ENCODE results near the gene CD247. TPM values are rescaled to one million over a fixed set of nuclear protein-coding genes. Genes with fewer than 3 reads are reported as not detected.

The CD247 gene
- total RNA-seq, 1 donor from 2014 or later: 1.3 TPM

DNA sequence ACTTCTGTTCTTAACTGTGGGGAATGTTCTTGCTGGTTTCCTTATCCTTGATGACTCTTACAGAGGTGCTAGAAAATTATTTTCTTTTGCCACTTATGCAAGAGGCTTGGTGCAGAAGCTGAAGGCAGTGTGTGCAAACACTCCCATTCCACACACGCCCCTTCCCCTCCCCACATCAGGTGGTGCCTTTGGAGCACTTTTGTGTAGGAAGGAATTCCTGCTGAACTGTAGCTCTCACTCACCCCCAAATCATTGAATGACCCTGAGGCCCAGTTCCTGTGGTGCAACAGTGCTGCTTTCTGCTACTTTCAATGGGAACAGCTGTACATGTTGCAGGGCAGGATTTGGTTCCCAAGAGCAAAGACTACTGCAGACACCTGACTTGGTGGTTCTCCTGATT is 101.8 kb downstream of the CD247 start:
- Histone ChIP-seq H3K27ac (peak overlapping the region; percentile 89), H3F3A (ENCODE audit: low read depth) (peaks cover 39% of the 10 kb centered on the region), H3K79me2 (ENCODE audit: low read depth) (no peaks in the 10 kb centered on the region), H4K20me1 (ENCODE audit: low read depth) (no peaks in the 10 kb centered on the region), H3K9me3 (ENCODE audit: low read depth) (no peaks in the 10 kb centered on the region), H3K27me3 (no peaks in the 10 kb centered on the region), H2AFZ (replicated peaks) (no peak overlapping the region), H3K4me1 (peaks cover 26% of the 10 kb centered on the region), H3K9ac (no peak overlapping the region), H3K36me3 (peaks cover 4% of the 10 kb centered on the region), H3K4me3 (peak overlapping the region; percentile 7), H3K4me2 (peak overlapping the region; percentile 52)
- Mint-ChIP-seq H3K36me3 (peaks cover 30% of the 10 kb centered on the region), H3K9me3 (no peaks in the 10 kb centered on the region), H3K4me3 (no peak overlapping the region), H3K27me3 (ENCODE audit: insufficient read depth, low read depth) (peaks cover 6% of the 10 kb centered on the region), H3K4me1 (peaks cover 39% of the 10 kb centered on the region), H3K27ac (no peak overlapping the region)
- peak; percentile 76 for DNase-seq (ENCODE audit: low spot score)
- no peak for TF ChIP-seq EZH2 (IDR thresholded peaks at IDR 0.05)
- TF ChIP-seq, protein P1, sequence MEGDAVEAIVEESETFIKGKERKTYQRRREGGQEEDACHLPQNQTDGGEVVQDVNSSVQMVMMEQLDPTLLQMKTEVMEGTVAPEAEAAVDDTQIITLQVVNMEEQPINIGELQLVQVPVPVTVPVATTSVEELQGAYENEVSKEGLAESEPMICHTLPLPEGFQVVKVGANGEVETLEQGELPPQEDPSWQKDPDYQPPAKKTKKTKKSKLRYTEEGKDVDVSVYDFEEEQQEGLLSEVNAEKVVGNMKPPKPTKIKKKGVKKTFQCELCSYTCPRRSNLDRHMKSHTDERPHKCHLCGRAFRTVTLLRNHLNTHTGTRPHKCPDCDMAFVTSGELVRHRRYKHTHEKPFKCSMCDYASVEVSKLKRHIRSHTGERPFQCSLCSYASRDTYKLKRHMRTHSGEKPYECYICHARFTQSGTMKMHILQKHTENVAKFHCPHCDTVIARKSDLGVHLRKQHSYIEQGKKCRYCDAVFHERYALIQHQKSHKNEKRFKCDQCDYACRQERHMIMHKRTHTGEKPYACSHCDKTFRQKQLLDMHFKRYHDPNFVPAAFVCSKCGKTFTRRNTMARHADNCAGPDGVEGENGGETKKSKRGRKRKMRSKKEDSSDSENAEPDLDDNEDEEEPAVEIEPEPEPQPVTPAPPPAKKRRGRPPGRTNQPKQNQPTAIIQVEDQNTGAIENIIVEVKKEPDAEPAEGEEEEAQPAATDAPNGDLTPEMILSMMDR (IDR thresholded peaks at IDR 0.05): no peak
- no peak for TF ChIP-seq EZH2phosphoT487 (IDR thresholded peaks at IDR 0.05)

DNA sequence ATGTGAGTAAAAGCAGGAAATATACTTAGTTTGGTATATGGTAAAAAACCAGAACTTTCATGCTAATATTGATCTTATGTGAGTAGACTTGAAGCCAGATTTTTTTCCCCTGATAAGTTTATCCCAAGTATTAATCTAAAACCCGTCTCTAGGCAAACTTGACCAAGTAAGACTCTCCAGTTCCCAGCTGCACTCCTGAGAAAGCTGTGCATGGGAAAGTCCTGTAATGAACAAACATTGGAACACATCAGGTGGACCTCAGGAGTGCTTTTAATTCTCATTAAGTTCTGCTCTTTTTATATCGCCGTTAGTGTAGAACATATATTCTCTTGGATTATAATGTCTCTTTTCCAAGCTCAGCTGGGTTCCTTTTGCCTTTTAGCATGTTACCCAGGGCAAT is 105.0 kb downstream of the CD247 start:
- H3K4me3 Mint-ChIP-seq: no peak overlapping the region
- H3K27ac Mint-ChIP-seq: no peak overlapping the region
- Histone ChIP-seq H3K27ac (no peak overlapping the region), H3K79me2 (ENCODE audit: low read depth) (no peaks in the 10 kb centered on the region), H3K4me3 (no peak overlapping the region), H3K9me3 (ENCODE audit: low read depth) (no peaks in the 10 kb centered on the region), H4K20me1 (ENCODE audit: low read depth) (no peaks in the 10 kb centered on the region), H3K36me3 (peaks cover 2% of the 10 kb centered on the region), H2AFZ (replicated peaks) (no peak overlapping the region), H3K9ac (no peak overlapping the region), H3K4me1 (peaks cover 26% of the 10 kb centered on the region), H3K27me3 (no peaks in the 10 kb centered on the region), H3F3A (ENCODE audit: low read depth) (peaks cover 41% of the 10 kb centered on the region), H3K4me2 (no peak overlapping the region)
- no peak for TF ChIP-seq EZH2 (IDR thresholded peaks at IDR 0.05)
- TF ChIP-seq, protein P1 (IDR thresholded peaks at IDR 0.05): no peak
- TF ChIP-seq EZH2phosphoT487 (IDR thresholded peaks at IDR 0.05): no peak
- no peak for DNase-seq (ENCODE audit: low spot score)
- H3K27me3 Mint-ChIP-seq (ENCODE audit: insufficient read depth, low read depth): peaks cover 5% of the 10 kb centered on the region
- peaks cover 39% of the 10 kb centered on the region for H3K4me1 Mint-ChIP-seq
- H3K9me3 Mint-ChIP-seq: no peaks in the 10 kb centered on the region
- H3K36me3 Mint-ChIP-seq: peaks cover 34% of the 10 kb centered on the region

DNA sequence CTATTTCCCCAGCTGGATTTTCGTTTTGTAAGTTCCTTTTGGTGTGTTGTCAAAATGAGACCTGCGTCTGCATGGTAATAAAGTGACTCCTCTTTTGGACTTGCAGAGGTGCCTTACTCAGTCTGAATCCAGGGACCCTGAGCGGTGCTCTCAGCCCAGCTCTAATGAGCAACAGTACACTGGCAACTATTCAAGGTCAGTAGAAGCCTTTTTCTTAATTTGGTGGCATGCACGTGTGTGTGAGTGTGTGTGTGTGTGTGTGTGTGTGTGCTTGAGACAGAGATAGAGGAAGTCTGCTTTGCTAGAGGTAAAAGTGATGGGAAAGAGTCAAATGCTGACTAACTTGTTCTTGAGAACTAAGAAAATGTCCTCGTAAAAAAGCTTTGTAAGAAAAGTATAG is 105.4 kb downstream of the CD247 start:
- H3K27me3 Mint-ChIP-seq (ENCODE audit: insufficient read depth, low read depth): peaks cover 4% of the 10 kb centered on the region
- H4K20me1 ChIP-seq (ENCODE audit: low read depth): no peaks in the 10 kb centered on the region
- H2AFZ ChIP-seq (replicated peaks): no peak overlapping the region
- peaks cover 35% of the 10 kb centered on the region for H3K36me3 Mint-ChIP-seq
- no peak overlapping the region for H3K4me2 ChIP-seq
- no peak overlapping the region for H3K27ac ChIP-seq
- H3K4me1 Mint-ChIP-seq: peaks cover 36% of the 10 kb centered on the region
- no peaks in the 10 kb centered on the region for H3K9me3 Mint-ChIP-seq
- H3F3A ChIP-seq (ENCODE audit: low read depth): peaks cover 41% of the 10 kb centered on the region
- no peaks in the 10 kb centered on the region for H3K79me2 ChIP-seq (ENCODE audit: low read depth)
- H3K36me3 ChIP-seq: peaks cover 6% of the 10 kb centered on the region
- DNase-seq (ENCODE audit: low spot score): no peak
- TF ChIP-seq, protein P1 (IDR thresholded peaks at IDR 0.05): no peak
- TF ChIP-seq EZH2phosphoT487 (IDR thresholded peaks at IDR 0.05): no peak
- no peak for TF ChIP-seq EZH2 (IDR thresholded peaks at IDR 0.05)
- no peak overlapping the region for H3K4me3 ChIP-seq
- no peaks in the 10 kb centered on the region for H3K27me3 ChIP-seq
- H3K4me1 ChIP-seq: peaks cover 25% of the 10 kb centered on the region
- H3K9me3 ChIP-seq (ENCODE audit: low read depth): no peaks in the 10 kb centered on the region
- H3K9ac ChIP-seq: no peak overlapping the region
- H3K4me3 Mint-ChIP-seq: no peak overlapping the region
- no peak overlapping the region for H3K27ac Mint-ChIP-seq
